Cerebellar cortex (tissue), 1 donor: ENCODE results near the gene OIT3.
A peak's percentile ranks its signal among the peaks of the same experiment; 100 is the strongest.

Source experiments
- DNase-seq: peaks from one replicate; pipeline ENCODE4 v3.0.0-alpha.2; 2015; ENCODE audit warnings: low spot score

OIT3 gene

GRCh38 chr10:72952642-72953158 is 59.2 kb downstream of the OIT3 start:
- no peak for DNase-seq

GRCh38 chr10:72953687-72954086 is 60.1 kb downstream of the OIT3 start:
- DNase-seq: no peak

- DNase-seq: no peak
Observed at GRCh38 chr10:72954230-72954595, 60.7 kb downstream of the OIT3 start.

GRCh38 chr10:72954596-72955554 is 61.3 kb downstream of the OIT3 start, which contains the start of gene PLA2G12B:
Gene PLA2G12B, minus strand, starts transcription at chr10:72954806. Its CDS starts 121 bp downstream, at chr10:72954685.
- peak; percentile 55 for DNase-seq

GRCh38 chr10:72956001-72956400 is 62.5 kb downstream of the OIT3 start:
- DNase-seq: no peak

- DNase-seq: no peak
Observed at GRCh38 chr10:72976886-72977285, 83.3 kb downstream of the OIT3 start.

- no peak for DNase-seq
Observed at GRCh38 chr10:72979709-72980108, 86.2 kb downstream of the OIT3 start.

- no peak for DNase-seq
Observed at GRCh38 chr10:72980348-72980747, 86.8 kb downstream of the OIT3 start.

GRCh38 chr10:72981028-72981881 is 87.7 kb downstream of the OIT3 start:
- no peak for DNase-seq

GRCh38 chr10:72981882-72982529 is 88.5 kb downstream of the OIT3 start:
- no peak for DNase-seq
